Caki2 (cell line): ENCODE data around the gene DUS3L. TPM values are rescaled to one million over a fixed set of nuclear protein-coding genes. Genes with fewer than 3 reads are reported as not detected.

Experiments
- DNase-seq: peaks from one replicate; pipeline ENCODE4 v3.0.0-alpha.2; 2015; ENCODE audit warnings: low read depth
- in situ Hi-C: cut with HindIII; loops from 2 replicates; pipeline ENCODE4 v1.10.0; 2016; ENCODE audit warnings: low sequenced_read_pairs, low pct_unique_long_range_greater_than_20kb, mixed read lengths
- total RNA-seq: library from RNA; depleted of rRNA; stranded (reverse); fragments of >200 nt; shearing (Covaris generic); gene quantifications from 2 replicates; pipeline ENCODE4 v1.2.3, GENCODE V29; 2014; ENCODE audit warnings: low replicate concordance

The DUS3L gene
- total RNA-seq, 1 experiment from 2014 or later: 62.3 TPM

- no peak for DNase-seq
- in situ Hi-C loops: no loop called here
Observed at GRCh38 chr19:5824751-5825150, 33.8 kb upstream of the DUS3L start.

- no peak for DNase-seq
- in situ Hi-C loops: no loop called here
Observed at GRCh38 chr19:5823579-5824281, 32.8 kb upstream of the DUS3L start.

- in situ Hi-C loops: no loop called here
- DNase-seq: no peak
Observed at GRCh38 chr19:5822181-5822844, 31.4 kb upstream of the DUS3L start.

GRCh38 chr19:5821521-5822180 is 30.7 kb upstream of the DUS3L start:
- in situ Hi-C loops: no loop called here

GRCh38 chr19:5820785-5821184 is 29.8 kb upstream of the DUS3L start:
- in situ Hi-C loops: no loop called here

More at GRCh38 chr19:5821521-5822180, 30.7 kb upstream of the DUS3L start:
- DNase-seq: no peak

GRCh38 chr19:5818594-5818993 is 27.6 kb upstream of the DUS3L start:
- in situ Hi-C loops: no loop called here
- DNase-seq: no peak

More at GRCh38 chr19:5820785-5821184, 29.8 kb upstream of the DUS3L start:
- DNase-seq: no peak

- in situ Hi-C loops: no loop called here
- no peak for DNase-seq
Observed at GRCh38 chr19:5817218-5817617, 26.3 kb upstream of the DUS3L start.

- in situ Hi-C loops: no loop called here
- DNase-seq: no peak
Observed at GRCh38 chr19:5814852-5815246, 23.9 kb upstream of the DUS3L start.

- in situ Hi-C loops: no loop called here
- no peak for DNase-seq
Observed at GRCh38 chr19:5814123-5814851, 23.3 kb upstream of the DUS3L start.

- in situ Hi-C loops: no loop called here
Observed at GRCh38 chr19:5811117-5811516, 20.2 kb upstream of the DUS3L start.

GRCh38 chr19:5809469-5809868 is 18.5 kb upstream of the DUS3L start:
- DNase-seq: no peak
- in situ Hi-C loops: no loop called here

More at GRCh38 chr19:5811117-5811516, 20.2 kb upstream of the DUS3L start:
- DNase-seq: no peak

GRCh38 chr19:5809053-5809452 is 18.1 kb upstream of the DUS3L start:
- no peak for DNase-seq
- in situ Hi-C loops: no loop called here

- no peak for DNase-seq
- in situ Hi-C loops: no loop called here
Observed at GRCh38 chr19:5808120-5808816, 17.3 kb upstream of the DUS3L start.

- no peak for DNase-seq
- in situ Hi-C loops: no loop called here
Observed at GRCh38 chr19:5806905-5807304, 15.9 kb upstream of the DUS3L start.

GRCh38 chr19:5806133-5806489 is 15.1 kb upstream of the DUS3L start:
- no peak for DNase-seq
- in situ Hi-C loops: no loop called here

GRCh38 chr19:5805462-5806132 is 14.6 kb upstream of the DUS3L start:
- in situ Hi-C loops: no loop called here

GRCh38 chr19:5804516-5805461 is 13.8 kb upstream of the DUS3L start, which contains the start of gene NRTN:
Gene NRTN, plus strand, starts transcription at chr19:5805067. Its CDS starts 19,099 bp downstream, at chr19:5824166.
- DNase-seq: no peak
- in situ Hi-C loops: no loop called here

More at GRCh38 chr19:5805462-5806132, 14.6 kb upstream of the DUS3L start:
- peak; percentile 57 for DNase-seq
